HepG2 (cell line): ENCODE measurements around the gene CIROP. TPM values are rescaled to one million over a fixed set of nuclear protein-coding genes. Genes with fewer than 3 reads are reported as not detected.

Experiments
- ATAC-seq: fragments of 200-7000 bp; cut with Tn5 transposase; 3 replicates; pipeline ENCODE4 v1.9.1; 2020; ENCODE audit warnings: mild to moderate bottlenecking, moderate library complexity
- BruUV-seq: library from RNA; stranded (reverse); fragments of 400-500 nt; replicated peaks from 2 replicates; lab custom pipeline; 2021; lab: Mats Ljungman, UMichigan
- CTCF ChIA-PET: fragments of 300-600 bp; formaldehyde crosslinking; extraction: SDS; loops from one replicate; lab custom pipeline; 2021; ENCODE audit warnings: low total read pairs, inconsistent platforms, low intra/inter-chr PET ratio; lab: Yijun Ruan, JAX
- POLR2A ChIA-PET: fragments of 350-600 bp; sonication (Branson Sonifier 250); formaldehyde crosslinking; loops from one replicate; lab custom pipeline; 2020; ENCODE audit warnings: antibody characterized with exemption, inconsistent platforms; lab: Yijun Ruan, JAX
- DNase-seq: peaks from one replicate; pipeline ENCODE4 v3.0.0-alpha.2; 2015; ENCODE audit warnings: low spot score
- FAIRE-seq: peaks from 3 replicates; lab custom pipeline; 2011; peaks lifted over from hg19 to GRCh38; lab: Jason Lieb, UNC
- H2AFZ ChIP-seq: one replicate; pipeline ENCODE4 v1.6.1; 2011; ENCODE audit warnings: low read length, inconsistent platforms
- H3K27ac ChIP-seq: fragments of 300-600 bp; 3 replicates; pipeline ENCODE4 v1.8.0; 2011; ENCODE audit warnings: mixed run types, mild to moderate bottlenecking, mixed read lengths, low read length, inconsistent platforms; ENCODE audit not compliant: insufficient read depth; ENCODE audit errors: extremely low read length
- H3K27me3 ChIP-seq, 2 experiments: fragments of 200-600 bp in 1 of 2; 2 replicates in 1 of 2; 3 replicates in 1 of 2; pipeline versions ENCODE4 v1.6.0 to v1.8.0; 2011; ENCODE audit warnings: low read length in 2 of 2, mild to moderate bottlenecking in 2 of 2, moderate library complexity in 2 of 2, inconsistent platforms in 1 of 2; ENCODE audit not compliant: insufficient read depth in 2 of 2, control insufficient read depth in 1 of 2
- H3K36me3 ChIP-seq, 2 experiments: fragments of 200-600 bp in 1 of 2; replicated peaks in 1 of 2; 2 replicates in 1 of 2; 3 replicates in 1 of 2; pipeline versions ENCODE4 v1.5.1 to v1.8.0; 2011; ENCODE audit warnings: low read length in 2 of 2, inconsistent platforms in 1 of 2; ENCODE audit not compliant: insufficient read depth in 2 of 2, control insufficient read depth in 1 of 2
- H3K4me1 ChIP-seq: 2 replicates; pipeline ENCODE4 v1.5.1; 2012; ENCODE audit warnings: low read length, inconsistent platforms; ENCODE audit not compliant: insufficient read depth
- H3K4me2 ChIP-seq: 2 replicates; pipeline ENCODE4 v1.6.0; 2011; ENCODE audit warnings: low read depth, low read length, inconsistent platforms
- H3K4me3 ChIP-seq, 3 experiments: fragments of 200-600 bp in 1 of 3; sonication (generic), shearing (Covaris generic) in 1 of 3; replicated peaks in 1 of 3; 2 replicates each; pipeline ENCODE4 v1.5.1; 2011 to 2016; ENCODE audit warnings: low read length in 3 of 3, inconsistent platforms in 2 of 3, low read depth in 2 of 3, mild to moderate bottlenecking in 2 of 3, control low read depth in 1 of 3, mixed read lengths in 1 of 3; ENCODE audit not compliant: insufficient read depth in 1 of 3
- H3K79me2 ChIP-seq: one replicate; pipeline ENCODE4 v1.6.1; 2011; ENCODE audit warnings: low read length, inconsistent platforms; ENCODE audit not compliant: insufficient read depth
- H3K9ac ChIP-seq: 2 replicates; pipeline ENCODE4 v1.6.0; 2011; ENCODE audit warnings: mild to moderate bottlenecking, low read depth, low read length, inconsistent platforms; ENCODE audit not compliant: insufficient read depth
- H3K9me3 ChIP-seq: 2 replicates; pipeline ENCODE4 v1.5.1; 2012; ENCODE audit warnings: mild to moderate bottlenecking, low read length
- H4K20me1 ChIP-seq: 2 replicates; pipeline ENCODE4 v1.6.0; 2011; ENCODE audit warnings: inconsistent platforms, mild to moderate bottlenecking, low read length, moderate library complexity; ENCODE audit not compliant: insufficient read depth
- EED ChIP-seq: sonication (generic); formaldehyde crosslinking; IDR thresholded peaks from 2 replicates; pipeline ENCODE4 v1.5.0; 2020; ENCODE audit warnings: mild to moderate bottlenecking, missing genetic modification reagents
- FOXA1 ChIP-seq, 2 experiments: fragments of 450-650 bp in 1 of 2; sonication (generic) in 1 of 2; formaldehyde crosslinking in 1 of 2; IDR thresholded peaks; 2 replicates each; pipeline versions ENCODE4 v1.4.0 to v1.6.1; 2016 to 2020; ENCODE audit warnings: missing genetic modification reagents in 1 of 2
- NFIB ChIP-seq: sonication (generic); formaldehyde crosslinking; IDR thresholded peaks from 2 replicates; pipeline ENCODE4 v1.9.0; 2021; ENCODE audit warnings: missing genetic modification reagents, mild to moderate bottlenecking, borderline replicate concordance
- NFYB ChIP-seq: sonication (generic); formaldehyde crosslinking; IDR thresholded peaks from 2 replicates; pipeline ENCODE4 v1.4.0; 2020; ENCODE audit warnings: missing genetic modification reagents
- NONO ChIP-seq, 2 experiments: fragments of 450-650 bp in 1 of 2; sonication (generic) in 1 of 2; formaldehyde crosslinking in 1 of 2; IDR thresholded peaks in 1 of 2; conservative IDR thresholded peaks in 1 of 2; 2 replicates each; pipeline versions ENCODE4 v1.6.1 to v1.8.0; 2017 to 2022; ENCODE audit warnings: mild to moderate bottlenecking in 1 of 2, missing genetic modification reagents in 1 of 2, moderate library complexity in 1 of 2
- NR1H2 ChIP-seq: sonication (generic); formaldehyde crosslinking; IDR thresholded peaks from 2 replicates; pipeline ENCODE4 v1.8.1; 2022; ENCODE audit warnings: low read depth, missing genetic modification reagents, borderline replicate concordance
- RAD51 ChIP-seq: fragments of 450-650 bp; IDR thresholded peaks from 2 replicates; pipeline ENCODE4 v1.6.1; 2016; ENCODE audit warnings: borderline replicate concordance
- RBM39 ChIP-seq: fragments of 200-400 bp; formaldehyde crosslinking; IDR thresholded peaks from one replicate; pipeline ENCODE4 v1.6.1; 2018; ENCODE audit warnings: antibody characterized with exemption, mild to moderate bottlenecking, low read depth, low read length; ENCODE audit not compliant: poor library complexity, severe bottlenecking
- SSRP1 ChIP-seq: IDR thresholded peaks from 2 replicates; pipeline ENCODE4 v1.6.1; 2016; ENCODE audit warnings: control low read depth
- ZBTB20 ChIP-seq: sonication (generic); formaldehyde crosslinking; IDR thresholded peaks from 2 replicates; pipeline ENCODE4 v1.8.1; 2023; ENCODE audit warnings: missing genetic modification reagents, low read depth, mild to moderate bottlenecking, borderline replicate concordance
- ZBTB38 ChIP-seq: sonication (generic); formaldehyde crosslinking; IDR thresholded peaks from 2 replicates; pipeline ENCODE4 v1.5.1; 2020; ENCODE audit warnings: mild to moderate bottlenecking, missing genetic modification reagents
- ZNF282 ChIP-seq: fragments of 450-650 bp; IDR thresholded peaks from 2 replicates; pipeline ENCODE4 v1.6.1; 2018; ENCODE audit not compliant: partially characterized antibody
- ZNF615 ChIP-seq: sonication (generic); formaldehyde crosslinking; IDR thresholded peaks from 2 replicates; pipeline ENCODE4 v1.5.0; 2020; ENCODE audit warnings: mild to moderate bottlenecking, missing genetic modification reagents, borderline replicate concordance
- ZNF644 ChIP-seq: IDR thresholded peaks from 2 replicates; pipeline ENCODE4 v1.6.1; 2016; ENCODE audit warnings: low read depth
- ZNF75D ChIP-seq: sonication (generic); formaldehyde crosslinking; IDR thresholded peaks from 2 replicates; pipeline ENCODE4 v1.8.1; 2023; ENCODE audit warnings: missing genetic modification reagents, mild to moderate bottlenecking, borderline replicate concordance
- WGBS: methylation state at CpG from one replicate; pipeline ENCODE4 v1.1.6; 2017; ENCODE audit warnings: low lambda C conversion rate; 5-methylcytosine and 5-hydroxymethylcytosine counted together
- in situ Hi-C: cut with HindIII; loops from 2 replicates; pipeline ENCODE4 v1.10.0; 2017; ENCODE audit warnings: low pct_unique_long_range_greater_than_20kb; ENCODE audit not compliant: extremely low pct_ligation_motif_present
- intact Hi-C: fragments of 100-400 bp; cut with micrococcal nuclease; formaldehyde crosslinking; loops from one replicate; pipeline ENCODE4 v1.10.0; 2022; ENCODE audit not compliant: unreplicated experiment
- polyA plus RNA-seq, 8 experiments: library from polyadenylated mRNA; depleted of rRNA in 3 of 8; stranded (reverse) in 7 of 8; unstranded in 1 of 8; fragments of >200 nt; fragmentation: Illumina TruSeq in 4 of 8; extraction: Trizol in 4 of 8; gene quantifications; 2 replicates each; pipeline versions ENCODE4 v1.2.1 to v1.2.3, GENCODE V29; 2011 to 2016; ENCODE audit warnings: low read depth in 4 of 8, missing spikeins in 1 of 8, mixed read lengths in 1 of 8; ENCODE audit not compliant: insufficient read depth in 1 of 8
- total RNA-seq, 5 experiments: library from RNA; depleted of rRNA; stranded (reverse); fragments of >200 nt; fragmentation: Illumina TruSeq; extraction: Trizol; gene quantifications; 2 replicates each; pipeline ENCODE4 v1.2.3, GENCODE V29; 2016; ENCODE audit warnings: low read depth in 1 of 5
- TF ChIP-seq, protein P1 (sequence below), 2 experiments: sonication (generic) in 1 of 2; formaldehyde crosslinking in 1 of 2; IDR thresholded peaks; 2 replicates each; pipeline versions ENCODE4 v1.4.0 to v1.6.1; 2018 to 2020; ENCODE audit warnings: missing genetic modification reagents in 2 of 2, borderline replicate concordance in 1 of 2, low read depth in 1 of 2, mild to moderate bottlenecking in 1 of 2, missing biosample characterization in 1 of 2
- TF ChIP-seq, protein P2 (sequence below): IDR thresholded peaks from 2 replicates; pipeline ENCODE4 v1.6.1; 2016; ENCODE audit warnings: mild to moderate bottlenecking, missing biosample characterization, missing genetic modification reagents

Gene CIROP
- total and polyA plus RNA-seq, 2 of the 13 experiments (the other 11 are each of a cell fraction or from before 2014, with no cell fraction given) = 0.07 TPM; not detected in 1

DNA sequence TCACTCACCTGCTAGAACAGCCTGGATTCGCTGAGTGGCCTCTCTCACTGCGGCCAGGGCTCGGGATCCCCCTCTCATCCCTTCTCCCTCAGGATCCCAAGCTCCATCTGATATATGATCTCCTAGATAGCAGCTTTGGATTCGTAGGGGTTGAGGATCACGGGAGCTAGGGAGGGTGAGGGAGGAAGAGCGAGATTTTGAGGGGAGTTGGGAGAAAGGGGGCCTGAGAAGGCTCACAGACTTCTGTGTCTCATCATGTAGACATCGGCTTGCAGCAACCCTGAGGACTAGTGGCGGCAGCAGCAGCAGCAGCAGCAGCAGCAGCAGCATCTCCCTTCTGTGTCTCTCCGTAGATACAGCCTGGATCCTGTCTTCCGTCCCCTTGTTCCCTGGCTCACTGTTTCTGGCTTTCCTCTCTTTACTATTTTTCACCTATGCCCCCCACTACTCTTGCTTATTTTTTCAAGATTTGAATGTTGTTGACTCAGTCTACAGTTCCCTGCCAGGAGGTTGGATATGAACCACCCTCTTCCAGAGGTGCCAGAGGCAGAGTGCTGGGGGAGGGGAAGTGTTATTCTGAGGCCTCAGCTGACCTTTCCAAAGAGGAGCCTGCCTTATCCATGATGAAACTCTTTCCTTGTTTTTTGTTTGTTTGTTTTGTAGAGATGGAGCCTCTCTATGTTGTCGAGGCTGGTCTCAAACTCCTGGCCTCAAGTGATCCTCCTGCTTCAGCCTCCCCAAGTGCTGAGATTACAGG, at the start of gene CIROP (continued):
- TF ChIP-seq ZBTB38 (CRISPR knock-in tag) = no peak
- TF ChIP-seq, protein P1, sequence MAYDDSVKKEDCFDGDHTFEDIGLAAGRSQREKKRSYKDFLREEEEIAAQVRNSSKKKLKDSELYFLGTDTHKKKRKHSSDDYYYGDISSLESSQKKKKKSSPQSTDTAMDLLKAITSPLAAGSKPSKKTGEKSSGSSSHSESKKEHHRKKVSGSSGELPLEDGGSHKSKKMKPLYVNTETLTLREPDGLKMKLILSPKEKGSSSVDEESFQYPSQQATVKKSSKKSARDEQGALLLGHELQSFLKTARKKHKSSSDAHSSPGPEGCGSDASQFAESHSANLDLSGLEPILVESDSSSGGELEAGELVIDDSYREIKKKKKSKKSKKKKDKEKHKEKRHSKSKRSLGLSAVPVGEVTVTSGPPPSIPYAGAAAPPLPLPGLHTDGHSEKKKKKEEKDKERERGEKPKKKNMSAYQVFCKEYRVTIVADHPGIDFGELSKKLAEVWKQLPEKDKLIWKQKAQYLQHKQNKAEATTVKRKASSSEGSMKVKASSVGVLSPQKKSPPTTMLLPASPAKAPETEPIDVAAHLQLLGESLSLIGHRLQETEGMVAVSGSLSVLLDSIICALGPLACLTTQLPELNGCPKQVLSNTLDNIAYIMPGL (CRISPR knock-in tag; IDR thresholded peaks at IDR 0.05; ENCODE audit: borderline replicate concordance in 1 of 2, low read depth in 1 of 2) = no peak; a peak in 2 of 4 replicates
- TF ChIP-seq, all 625 proteins: peak for 61

DNA sequence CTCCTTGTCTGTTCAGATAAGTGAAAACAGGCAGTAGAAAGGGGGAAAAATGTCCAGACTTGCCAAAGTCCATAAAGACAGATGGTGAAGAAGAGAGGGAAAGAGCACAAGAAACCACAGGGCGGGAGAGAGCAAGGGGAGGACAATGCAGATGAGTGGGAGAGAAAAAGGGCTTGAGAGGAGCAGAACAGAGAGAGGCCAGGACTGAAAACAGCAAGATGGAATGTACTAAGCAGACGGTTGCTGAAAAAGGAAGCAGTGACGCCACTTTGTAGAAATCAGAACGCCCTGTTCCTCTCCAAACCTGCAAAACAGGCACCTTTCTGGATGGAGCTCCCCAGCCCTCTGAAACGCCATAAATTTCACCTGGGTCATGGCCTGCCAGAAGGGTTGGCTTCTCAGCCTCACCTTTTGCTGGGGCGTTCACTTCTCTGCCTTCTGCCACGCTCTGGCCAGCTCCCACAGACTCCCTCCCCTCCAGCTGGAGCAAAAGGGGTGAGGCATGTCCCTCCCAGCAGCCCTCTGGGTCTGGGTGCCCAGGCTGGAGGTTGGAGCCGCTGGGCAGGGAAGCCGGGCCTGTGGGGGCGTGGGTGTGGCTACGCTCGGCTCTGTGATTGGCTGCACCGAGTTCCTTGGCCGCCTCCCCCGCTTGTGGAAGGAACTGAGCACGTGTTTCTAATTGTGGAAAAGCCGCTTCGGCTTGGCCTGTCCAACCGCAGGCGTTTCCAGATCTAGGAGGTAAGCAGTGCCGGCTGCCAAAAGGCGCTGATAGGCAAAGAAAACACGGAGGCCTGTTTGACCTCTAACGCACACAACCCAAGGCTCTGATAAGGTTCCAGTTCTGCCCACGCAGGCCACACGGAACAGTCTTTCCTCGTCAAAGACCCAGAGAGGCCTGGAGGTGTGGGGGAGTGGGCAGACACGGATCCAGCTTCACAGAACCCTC, 49.3 kb upstream of the CIROP start:
- Histone ChIP-seq H3K4me2 (no peak overlapping the region), H2AFZ (no peak overlapping the region), H3K4me1 (no peaks in the 10 kb centered on the region), H3K36me3 (no peaks in the 10 kb centered on the region), H3K79me2 (no peaks in the 10 kb centered on the region), H3K4me3 (no peak overlapping the region), H4K20me1 (no peaks in the 10 kb centered on the region), H3K9me3 (no peaks in the 10 kb centered on the region), H3K9ac (no peak overlapping the region), H3K27ac (no peak overlapping the region), H3K27me3 (peaks cover 12 to 63% of the 10 kb centered on the region in 2 experiments)
- FAIRE-seq = no peak
- 0 out of 3 replicates have a peak, but pooled peaks have one; percentile 11 for ATAC-seq
- ChIA-PET POLR2A (no interaction called here), CTCF (no interaction called here)
- in situ Hi-C loops = no loop called here
- no TSS peak for BruUV-seq
- no peak for DNase-seq
- intact Hi-C loops = no loop called here
- WGBS = 35% methylated on average over 28 of the region's 28 CpGs
- TF ChIP-seq EED = 0 out of 2 replicates have a peak, but pooled peaks have one; percentile 66
- TF ChIP-seq ZNF644 (CRISPR knock-in tag) = no peak
- TF ChIP-seq NONO (IDR thresholded peaks at IDR 0.05) = peak; percentile 62; the same call in 1 of the 2 replicates
- TF ChIP-seq NONO (CRISPR knock-in tag; conservative IDR thresholded peaks at IDR 0.05) = no peak
- 0 out of 2 replicates have a peak, but pooled peaks have one; percentile 38 for TF ChIP-seq NFYB (CRISPR knock-in tag)
- TF ChIP-seq SSRP1 = no peak
- TF ChIP-seq ZNF75D (CRISPR knock-in tag) = 0 out of 2 replicates have a peak, but pooled peaks have one; percentile 30
- TF ChIP-seq NR1H2 (CRISPR knock-in tag) = 0 out of 2 replicates have a peak, but pooled peaks have one; percentile 32
- TF ChIP-seq NFIB (CRISPR knock-in tag) = 0 out of 2 replicates have a peak, but pooled peaks have one; percentile 16
- 0 out of 2 replicates have a peak, but pooled peaks have one; percentile 14 for TF ChIP-seq RAD51
- TF ChIP-seq ZNF615 = peak; percentile 45; the same call in 1 of the 2 replicates
- TF ChIP-seq ZNF282 = peak; percentile 69
- TF ChIP-seq, protein P2, sequence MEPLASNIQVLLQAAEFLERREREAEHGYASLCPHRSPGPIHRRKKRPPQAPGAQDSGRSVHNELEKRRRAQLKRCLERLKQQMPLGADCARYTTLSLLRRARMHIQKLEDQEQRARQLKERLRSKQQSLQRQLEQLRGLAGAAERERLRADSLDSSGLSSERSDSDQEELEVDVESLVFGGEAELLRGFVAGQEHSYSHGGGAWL = no peak
- no peak for TF ChIP-seq ZBTB20 (CRISPR knock-in tag)
- TF ChIP-seq FOXA1 (IDR thresholded peaks at IDR 0.05) = peak; percentile 58; the same call in 1 of the 2 replicates
- no peak for TF ChIP-seq FOXA1 (CRISPR knock-in tag; IDR thresholded peaks at IDR 0.05)
- peak; percentile 24 for TF ChIP-seq RBM39
